IPS-15b (cell line): ENCODE results near the gene RGS13.

Source experiments
- H3K27me3 ChIP-seq: one replicate; pipeline ENCODE4 v1.6.1; 2013; ENCODE audit warnings: low read length; ENCODE audit not compliant: control insufficient read depth, insufficient read depth
- H3K36me3 ChIP-seq: one replicate; pipeline ENCODE4 v1.6.1; 2013; ENCODE audit warnings: low read length; ENCODE audit not compliant: control insufficient read depth, insufficient read depth
- H3K4me1 ChIP-seq: one replicate; pipeline ENCODE4 v1.6.1; 2013; ENCODE audit warnings: mild to moderate bottlenecking, low read length; ENCODE audit not compliant: control insufficient read depth, insufficient read depth
- H3K4me3 ChIP-seq: one replicate; pipeline ENCODE4 v1.5.1; 2013; ENCODE audit warnings: low read depth, low read length
- H3K9ac ChIP-seq: one replicate; pipeline ENCODE4 v1.6.1; 2013; ENCODE audit warnings: low read depth, mild to moderate bottlenecking, low read length
- H3K9me3 ChIP-seq: one replicate; pipeline ENCODE4 v1.6.1; 2013; ENCODE audit warnings: mild to moderate bottlenecking, low read length; ENCODE audit not compliant: control insufficient read depth, insufficient read depth

RGS13 gene

DNA sequence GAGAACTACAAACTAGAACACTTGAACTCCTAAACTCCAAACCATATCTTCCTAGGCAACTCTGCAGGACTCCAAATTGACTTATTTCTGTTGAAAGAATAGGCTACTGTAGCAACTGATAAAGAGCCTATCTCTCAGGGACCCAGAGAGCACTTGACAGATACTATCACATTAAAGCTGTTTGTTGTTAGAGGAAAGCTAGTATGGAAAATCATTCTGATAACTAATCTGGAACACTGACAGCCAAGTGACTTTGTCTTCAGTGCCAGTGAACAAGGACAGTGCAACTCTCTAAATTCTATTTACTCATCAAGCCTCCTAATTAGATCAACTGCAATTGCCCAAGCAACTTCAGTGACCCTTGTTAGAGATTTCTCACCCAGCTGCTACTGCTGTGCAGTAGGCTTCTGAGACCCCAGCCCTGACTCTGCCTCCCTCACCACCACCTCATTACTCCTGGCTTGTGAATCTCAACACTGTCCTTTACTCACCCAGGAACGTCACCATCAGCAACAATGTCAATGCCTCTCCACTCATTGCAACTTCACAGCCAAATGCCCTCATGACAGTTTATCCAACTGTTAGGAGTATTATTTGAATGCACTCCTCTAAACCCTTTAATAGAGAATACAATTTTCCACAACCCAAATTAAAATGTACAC lies 7.4 kb upstream of the RGS13 start:
- Histone ChIP-seq H3K27me3 (no peaks in the 10 kb centered on the region), H3K36me3 (no peaks in the 10 kb centered on the region), H3K9me3 (no peaks in the 10 kb centered on the region), H3K4me1 (no peaks in the 10 kb centered on the region), H3K9ac (no peak overlapping the region), H3K4me3 (no peak overlapping the region)

DNA sequence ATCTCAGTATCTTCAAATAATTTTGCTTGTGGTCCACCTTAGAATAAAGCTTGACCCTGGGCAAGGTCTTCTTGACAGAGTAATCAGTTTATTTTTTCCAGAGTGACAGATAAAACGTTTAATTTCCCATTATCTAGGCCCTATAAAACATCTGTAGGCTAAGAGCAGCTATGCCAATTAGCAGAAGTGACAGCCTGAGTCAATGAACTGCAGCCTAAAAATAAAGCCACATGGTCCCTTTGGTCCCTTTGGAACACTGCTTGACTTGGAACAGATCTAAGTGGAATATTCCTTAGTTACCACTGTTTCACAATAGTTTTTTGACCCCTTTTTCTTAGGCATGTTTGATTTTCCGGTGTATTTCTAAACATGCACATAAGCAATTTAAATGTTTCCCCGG lies 6.3 kb upstream of the RGS13 start:
- Histone ChIP-seq H3K27me3 (no peaks in the 10 kb centered on the region), H3K36me3 (no peaks in the 10 kb centered on the region), H3K9me3 (no peaks in the 10 kb centered on the region), H3K4me1 (no peaks in the 10 kb centered on the region), H3K9ac (no peak overlapping the region), H3K4me3 (no peak overlapping the region)

DNA sequence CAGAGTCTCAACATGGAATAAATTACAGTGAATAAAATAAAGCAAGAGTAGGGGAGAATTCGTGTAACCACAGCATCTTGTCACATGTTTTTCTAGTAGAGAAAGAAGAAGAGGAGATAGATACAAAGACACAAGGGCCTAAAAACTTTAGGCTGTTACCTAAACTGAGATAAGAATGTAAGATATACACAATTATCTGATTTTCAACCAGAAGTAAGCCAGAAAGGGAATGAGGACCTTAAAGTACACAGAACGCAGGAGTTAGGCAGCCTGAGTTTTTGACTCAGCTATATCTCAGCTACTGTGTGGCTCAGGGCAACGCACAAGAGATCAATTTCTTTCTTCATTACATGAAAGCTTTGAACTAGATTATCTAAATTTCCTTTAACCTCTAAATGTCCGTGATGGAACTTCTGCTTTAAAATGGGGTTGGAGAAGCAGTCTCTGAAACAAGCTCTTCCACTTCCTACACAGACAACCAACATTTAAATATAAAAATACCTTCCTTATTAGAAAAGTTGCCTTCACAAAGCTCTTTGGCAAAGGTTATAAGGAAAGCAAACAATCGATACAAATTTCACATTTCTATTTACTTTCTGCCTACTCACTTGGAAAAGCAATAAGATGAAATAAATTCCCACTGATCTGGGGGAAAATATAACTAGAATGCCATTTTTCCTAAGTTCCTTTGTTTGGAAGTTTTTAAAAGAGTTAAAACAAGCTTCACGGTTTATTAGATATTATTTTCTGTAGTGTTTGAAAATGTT lies 5.2 kb upstream of the RGS13 start:
- H3K9me3 ChIP-seq: no peaks in the 10 kb centered on the region
- H3K9ac ChIP-seq: no peak overlapping the region
- no peaks in the 10 kb centered on the region for H3K27me3 ChIP-seq
- H3K4me3 ChIP-seq: no peak overlapping the region
- no peaks in the 10 kb centered on the region for H3K4me1 ChIP-seq
- H3K36me3 ChIP-seq: no peaks in the 10 kb centered on the region

DNA sequence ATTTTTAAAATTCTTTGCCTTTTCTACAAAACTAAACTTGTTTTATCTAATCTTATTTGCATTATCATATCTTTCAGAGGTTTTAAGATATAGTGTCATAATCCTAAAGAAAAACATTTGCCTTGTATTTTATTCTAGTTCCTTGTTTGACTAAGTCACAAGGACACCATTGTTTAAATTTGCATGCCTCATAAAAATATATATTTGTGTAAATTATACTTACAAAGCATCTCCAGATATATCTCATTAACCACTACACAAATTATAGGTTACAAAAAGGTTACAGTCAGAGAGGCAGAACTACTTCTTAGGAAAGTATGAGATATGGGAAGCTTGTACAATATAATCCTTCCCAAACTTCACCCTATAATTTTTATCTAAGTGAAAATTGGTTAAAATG lies 4.2 kb upstream of the RGS13 start:
- Histone ChIP-seq H3K27me3 (no peaks in the 10 kb centered on the region), H3K36me3 (no peaks in the 10 kb centered on the region), H3K4me3 (no peak overlapping the region), H3K9ac (no peak overlapping the region), H3K4me1 (no peaks in the 10 kb centered on the region), H3K9me3 (no peaks in the 10 kb centered on the region)

DNA sequence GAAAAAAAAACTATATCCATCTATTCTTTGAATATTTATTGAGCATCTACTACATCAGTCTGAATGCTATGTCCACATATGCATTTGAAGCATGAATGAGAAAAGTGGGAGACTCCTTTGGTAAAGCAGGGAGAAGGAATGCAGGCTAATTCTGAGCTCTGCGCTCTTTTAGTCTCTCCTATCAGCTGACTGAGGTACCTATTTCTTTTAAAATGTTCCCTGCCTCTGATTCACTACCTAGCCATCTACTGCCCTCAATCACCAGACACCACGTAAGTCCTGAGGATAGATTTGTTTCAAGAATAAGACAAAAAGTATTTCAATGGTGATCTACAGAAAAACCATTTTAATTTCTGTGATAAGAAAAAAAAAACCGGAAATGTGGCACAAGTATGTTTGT lies 3.8 kb upstream of the RGS13 start:
- H3K9ac ChIP-seq: no peak overlapping the region
- H3K9me3 ChIP-seq: no peaks in the 10 kb centered on the region
- no peaks in the 10 kb centered on the region for H3K27me3 ChIP-seq
- H3K4me3 ChIP-seq: no peak overlapping the region
- no peaks in the 10 kb centered on the region for H3K4me1 ChIP-seq
- H3K36me3 ChIP-seq: no peaks in the 10 kb centered on the region

DNA sequence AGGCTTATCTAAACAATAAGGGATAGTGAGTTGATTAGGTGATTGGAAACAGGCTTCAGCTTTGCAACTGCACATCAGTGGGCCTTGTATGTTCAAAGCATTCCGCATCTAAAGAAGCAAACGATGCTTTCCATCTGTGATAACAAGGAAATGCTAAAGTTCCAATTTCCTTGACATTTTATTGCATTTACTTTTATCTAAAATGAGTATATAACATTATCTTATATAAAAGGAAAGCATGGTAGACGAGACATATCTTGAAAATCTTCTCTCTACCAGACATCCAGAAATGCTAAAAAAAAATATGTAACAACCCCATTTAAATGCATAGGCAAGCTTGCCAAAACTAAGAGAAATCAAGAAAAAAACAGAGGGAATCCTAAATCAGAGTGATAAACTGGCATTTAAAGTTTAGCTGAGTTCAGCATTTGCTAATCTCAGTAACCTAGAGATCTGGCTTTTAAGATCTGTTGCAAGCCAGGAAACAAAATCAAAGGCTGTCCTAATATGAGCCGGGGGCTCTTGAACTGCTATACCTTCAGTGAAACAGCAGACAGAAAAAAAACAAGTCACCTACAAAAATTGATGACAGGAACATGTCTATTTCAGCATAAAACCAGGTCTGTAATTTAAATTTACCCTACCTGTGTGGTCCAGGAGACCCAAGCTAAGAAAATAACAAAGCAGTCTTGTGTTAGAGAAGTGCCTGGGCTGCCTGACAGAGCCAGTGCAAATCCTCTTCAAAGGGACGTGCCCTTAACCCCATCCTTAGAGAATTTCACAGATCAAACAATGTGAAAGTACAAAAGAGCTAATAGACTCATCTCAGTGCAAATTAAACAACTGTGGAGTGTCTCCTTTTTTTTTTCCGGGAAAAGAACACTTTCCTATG lies 3.1 kb upstream of the RGS13 start:
- Histone ChIP-seq H3K9ac (no peak overlapping the region), H3K27me3 (no peaks in the 10 kb centered on the region)

DNA sequence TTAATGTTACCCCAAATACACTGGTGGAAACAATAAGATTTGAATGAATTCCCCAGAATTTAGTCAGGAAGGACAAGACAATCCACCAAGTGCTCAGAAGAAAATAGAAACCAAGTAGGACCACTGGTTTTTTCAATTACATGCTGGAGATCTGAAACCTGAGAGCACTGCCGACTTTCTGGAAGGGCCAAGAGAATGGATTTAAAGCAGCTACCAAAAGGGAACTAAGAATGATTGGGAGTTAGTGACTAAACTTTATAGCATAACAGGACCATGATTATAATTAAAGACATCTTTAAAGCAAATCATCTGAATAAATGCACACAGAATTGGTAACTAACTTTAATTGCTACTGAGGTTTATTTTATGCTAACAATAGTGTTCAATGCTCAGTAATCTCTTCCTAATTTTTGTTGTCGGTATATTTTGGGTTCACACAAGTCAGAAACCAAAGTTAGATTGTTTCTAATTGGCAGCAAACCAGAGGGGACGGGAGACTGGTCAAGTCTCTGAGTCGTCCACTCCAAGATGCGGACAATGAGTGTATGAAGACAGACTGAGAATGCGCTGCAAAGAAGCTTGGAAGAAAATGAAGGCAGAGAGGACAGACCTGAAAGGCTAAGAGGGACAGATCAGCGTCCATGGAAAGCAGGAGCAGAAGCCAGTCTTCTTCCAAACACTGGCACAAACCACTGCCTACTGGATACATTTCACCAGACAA lies 2.3 kb upstream of the RGS13 start:
- H3K9ac ChIP-seq: no peak overlapping the region
- H3K27me3 ChIP-seq: no peaks in the 10 kb centered on the region
- H3K9me3 ChIP-seq: no peaks in the 10 kb centered on the region
- no peaks in the 10 kb centered on the region for H3K36me3 ChIP-seq
- H3K4me1 ChIP-seq: no peaks in the 10 kb centered on the region
- no peak overlapping the region for H3K4me3 ChIP-seq

More for the DNA sequence above, 3.1 kb upstream of the RGS13 start:
- Histone ChIP-seq H3K4me1 (no peaks in the 10 kb centered on the region), H3K36me3 (no peaks in the 10 kb centered on the region), H3K9me3 (no peaks in the 10 kb centered on the region), H3K4me3 (no peak overlapping the region)

DNA sequence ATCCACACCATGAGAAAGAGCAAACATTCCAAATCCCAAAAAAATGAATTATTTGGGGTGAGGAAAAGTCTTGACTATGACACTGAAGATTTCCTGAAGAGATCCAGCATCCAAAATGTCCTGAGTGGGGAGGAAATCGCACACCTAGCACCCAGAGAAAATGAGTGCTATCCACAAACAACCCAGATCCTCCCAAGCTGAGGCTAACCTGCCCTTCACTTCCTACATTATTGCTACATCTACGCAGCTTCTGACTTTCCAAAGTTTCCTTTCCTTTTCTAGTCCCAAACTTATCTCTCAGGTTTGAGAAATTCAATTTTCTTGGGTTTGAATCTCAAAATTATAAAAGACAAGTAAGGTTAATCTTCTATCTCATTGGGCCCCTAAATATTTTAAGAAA lies 906 bp upstream of the RGS13 start:
- Histone ChIP-seq H3K9ac (no peak overlapping the region), H3K4me3 (no peak overlapping the region), H3K4me1 (no peaks in the 10 kb centered on the region), H3K27me3 (no peaks in the 10 kb centered on the region), H3K9me3 (no peaks in the 10 kb centered on the region), H3K36me3 (no peaks in the 10 kb centered on the region)

DNA sequence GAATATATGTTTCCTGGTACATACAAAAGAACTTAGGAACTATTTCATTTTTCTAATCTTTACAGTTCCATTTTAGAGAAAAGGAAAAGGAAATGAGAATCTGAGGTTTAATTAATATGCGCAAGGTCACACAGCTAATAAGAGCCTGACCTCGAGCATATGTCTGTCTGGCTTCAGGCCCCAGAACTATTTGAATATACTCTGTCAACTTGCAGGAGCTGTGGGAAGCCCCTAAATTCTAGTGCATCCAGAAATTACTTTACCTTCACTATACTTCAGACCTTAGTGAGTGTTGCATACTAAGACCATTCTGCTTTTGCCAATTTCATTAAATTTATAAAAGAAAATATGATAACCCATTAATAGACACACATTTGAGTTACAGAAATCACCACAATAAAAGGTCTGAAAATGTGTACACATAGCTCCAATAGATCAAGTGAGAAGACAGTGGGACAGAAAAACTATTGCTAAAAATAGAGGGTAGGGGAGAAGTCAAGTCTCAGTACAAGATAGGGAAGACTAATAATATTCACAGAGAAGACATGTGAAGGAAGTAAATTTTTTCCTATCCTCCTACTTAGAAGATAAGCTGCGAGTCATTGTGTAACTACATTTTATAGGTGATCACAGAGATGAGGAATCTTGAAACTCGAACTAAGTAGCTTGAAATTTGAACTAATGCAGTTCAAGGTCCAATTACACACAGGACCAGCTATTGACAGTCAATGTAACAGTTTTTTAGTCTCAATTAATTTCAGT lies 3.8 kb downstream of the RGS13 start:
- Histone ChIP-seq H3K4me3 (no peak overlapping the region), H3K9ac (no peak overlapping the region), H3K4me1 (no peaks in the 10 kb centered on the region), H3K36me3 (no peaks in the 10 kb centered on the region), H3K9me3 (no peaks in the 10 kb centered on the region), H3K27me3 (no peaks in the 10 kb centered on the region)

DNA sequence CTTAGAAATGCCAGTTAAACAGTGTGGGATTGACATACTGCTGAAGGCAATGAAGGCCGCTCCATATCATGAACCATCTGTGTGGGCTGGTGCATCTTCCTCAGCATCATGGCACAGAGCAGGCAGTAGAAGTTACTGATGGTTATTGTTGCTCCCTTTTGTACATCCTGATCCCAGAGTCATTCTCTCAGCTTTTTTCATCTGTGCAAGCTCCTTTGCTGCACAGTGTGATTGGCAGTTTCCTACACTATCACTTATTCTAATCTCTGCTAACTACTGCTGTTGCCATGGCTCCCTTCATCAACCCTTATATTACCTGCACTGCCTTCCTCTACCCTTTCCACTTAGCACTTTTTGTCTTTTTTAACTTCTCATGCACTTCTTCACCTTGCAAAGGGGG lies 16.2 kb downstream of the RGS13 start:
- Histone ChIP-seq H3K4me3 (no peak overlapping the region), H3K9me3 (no peaks in the 10 kb centered on the region), H3K36me3 (no peaks in the 10 kb centered on the region), H3K9ac (no peak overlapping the region), H3K27me3 (no peaks in the 10 kb centered on the region), H3K4me1 (no peaks in the 10 kb centered on the region)

DNA sequence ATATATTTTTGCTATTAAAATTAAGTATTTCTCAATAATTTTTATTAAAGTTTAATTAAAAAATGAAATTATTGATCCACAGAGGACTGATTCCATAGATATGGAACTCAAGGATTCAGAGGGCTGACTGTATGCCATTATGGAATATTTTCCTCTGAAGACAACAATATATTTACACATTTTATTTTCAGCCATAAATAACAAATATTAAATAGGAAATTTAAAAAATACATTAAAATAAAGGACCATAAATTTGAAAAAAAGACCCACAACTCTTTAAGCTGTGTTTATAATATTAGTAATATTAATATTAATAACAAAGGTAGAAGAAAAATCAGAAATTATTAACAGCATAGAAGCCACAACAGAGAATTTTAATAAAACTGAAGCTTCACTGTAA lies 18.2 kb downstream of the RGS13 start:
- Histone ChIP-seq H3K9me3 (no peaks in the 10 kb centered on the region), H3K27me3 (no peaks in the 10 kb centered on the region), H3K4me1 (no peaks in the 10 kb centered on the region), H3K9ac (no peak overlapping the region), H3K4me3 (no peak overlapping the region), H3K36me3 (no peaks in the 10 kb centered on the region)
